HG02870 (cell line): ENCODE data around the gene OR4A16.

Experiments used
- ATAC-seq: cut with Tn5 transposase; IDR thresholded peaks from one replicate; pipeline ENCODE4 v1.9.1; 2021; ENCODE audit warnings: mild to moderate bottlenecking, moderate library complexity; ENCODE audit not compliant: unreplicated experiment

Gene OR4A16, protein sequence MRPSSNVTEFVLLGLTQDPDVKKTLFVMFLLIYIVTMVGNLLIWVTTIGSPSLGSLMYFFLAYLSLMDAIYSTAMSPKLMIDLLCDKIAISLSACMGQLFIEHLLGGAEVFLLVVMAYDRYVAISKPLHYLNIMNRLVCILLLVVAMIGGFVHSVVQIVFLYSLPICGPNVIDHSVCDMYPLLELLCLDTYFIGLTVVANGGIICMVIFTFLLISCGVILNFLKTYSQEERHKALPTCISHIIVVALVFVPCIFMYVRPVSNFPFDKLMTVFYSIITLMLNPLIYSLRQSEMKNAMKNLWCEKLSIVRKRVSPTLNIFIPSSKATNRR

DNA sequence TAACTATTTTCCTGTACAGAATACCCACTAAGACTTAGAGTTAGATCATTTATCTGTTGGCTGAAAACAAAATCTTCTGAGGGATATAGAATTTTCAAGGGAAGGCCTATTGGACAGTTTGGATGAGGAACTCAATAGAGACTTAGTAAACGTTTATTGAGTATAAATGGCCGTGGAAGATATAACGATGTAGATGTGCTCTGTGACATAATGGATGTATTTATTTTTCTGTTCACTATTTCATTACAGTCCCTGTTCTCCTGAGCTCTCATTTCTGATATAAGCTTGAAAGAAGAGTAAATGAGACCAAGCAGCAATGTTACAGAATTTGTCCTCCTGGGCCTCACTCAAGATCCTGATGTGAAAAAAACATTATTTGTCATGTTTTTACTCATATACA, at the start of gene OR4A16:
Gene OR4A16 (plus strand): TSS at position 301 of the 400 bp plus-strand sequence. CDS start 0 bp downstream, at position 301.
- no peak for ATAC-seq

DNA sequence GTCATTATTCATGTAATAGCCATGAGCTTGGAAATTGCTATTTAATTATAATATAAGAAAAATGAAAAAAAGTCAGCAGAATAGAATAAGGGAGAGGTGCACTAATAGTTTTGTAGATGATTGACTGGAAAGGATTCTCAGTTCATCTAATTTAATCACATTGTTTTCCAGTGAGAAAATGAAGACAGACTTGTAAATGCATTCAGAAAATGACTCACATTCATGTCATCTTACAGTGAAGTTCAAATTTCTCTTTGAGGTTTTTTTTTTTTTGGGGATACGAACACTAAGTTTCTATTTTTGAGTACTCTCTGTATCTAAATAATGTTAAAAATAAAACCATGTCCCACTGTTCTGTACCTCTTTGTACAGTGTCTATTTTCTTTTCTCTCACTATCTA, 18.5 kb upstream of the OR4A16 start:
- no peak for ATAC-seq

DNA sequence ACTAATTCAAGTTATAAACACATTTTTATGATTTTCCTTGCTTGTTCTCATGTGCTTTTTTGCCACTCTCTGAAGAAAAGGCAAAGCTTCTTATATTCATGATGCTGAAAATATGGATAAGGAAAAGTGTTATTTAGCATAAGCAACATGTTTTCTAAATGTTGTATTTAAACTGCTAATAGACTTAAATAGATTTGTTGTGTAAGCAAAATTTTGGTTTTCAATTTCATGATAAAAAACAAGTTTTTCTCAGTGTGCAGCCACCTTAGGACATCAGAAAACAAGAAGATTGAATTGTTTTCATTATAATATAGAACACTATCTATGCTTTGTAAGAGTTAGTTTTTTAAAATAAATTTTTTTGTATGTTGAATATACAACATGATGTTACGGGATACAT, 2.3 kb downstream of the OR4A16 start:
- ATAC-seq = no peak

DNA sequence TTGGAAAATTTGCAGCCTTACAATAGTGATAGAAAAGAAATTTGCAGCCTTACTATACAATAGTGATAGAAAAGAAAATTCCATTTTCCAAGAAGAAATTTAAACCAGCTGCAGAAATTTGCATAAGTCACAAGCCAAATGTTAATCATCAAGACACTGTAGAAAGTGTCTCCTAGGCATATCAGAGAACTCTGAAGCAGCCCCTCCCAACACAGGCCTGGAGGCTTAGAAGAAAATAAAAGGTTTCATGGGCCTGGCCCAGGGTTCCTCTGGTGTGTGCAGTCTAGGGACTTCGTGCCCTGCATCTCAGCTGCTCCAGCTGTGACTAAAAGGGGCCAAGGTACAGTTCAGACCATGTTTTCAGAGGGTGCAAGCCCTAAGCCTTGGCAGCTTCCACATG, 6.0 kb downstream of the OR4A16 start:
- no peak for ATAC-seq

DNA sequence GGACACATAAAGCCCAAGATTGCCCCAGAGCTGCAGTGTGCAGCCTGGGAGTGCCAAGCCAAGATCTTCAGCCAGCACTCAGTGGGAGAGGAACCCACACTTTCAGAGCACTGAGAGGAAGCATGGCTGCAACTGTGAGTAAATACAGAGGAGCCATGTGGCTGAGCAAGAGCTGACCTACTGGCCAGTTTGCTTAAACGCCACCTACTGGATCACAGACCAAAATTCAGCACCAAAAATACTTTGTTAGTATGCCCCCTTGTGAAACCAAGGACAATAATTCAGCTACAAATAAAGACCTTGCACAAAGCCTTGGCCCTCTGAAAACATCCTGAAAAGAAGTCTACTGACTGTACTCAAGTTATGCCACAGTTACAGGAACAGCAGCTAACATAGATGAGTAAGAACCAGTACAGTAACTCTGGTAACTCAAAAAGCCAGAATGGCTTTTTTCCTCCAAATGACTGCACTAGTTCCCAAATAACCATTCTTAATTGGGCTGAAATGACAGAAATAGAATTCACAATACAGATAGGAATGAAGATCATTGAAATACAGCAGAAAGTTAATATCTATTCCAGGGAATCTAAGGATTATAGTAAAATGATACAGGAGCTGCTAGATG, 14.7 kb downstream of the OR4A16 start:
- ATAC-seq = no peak

DNA sequence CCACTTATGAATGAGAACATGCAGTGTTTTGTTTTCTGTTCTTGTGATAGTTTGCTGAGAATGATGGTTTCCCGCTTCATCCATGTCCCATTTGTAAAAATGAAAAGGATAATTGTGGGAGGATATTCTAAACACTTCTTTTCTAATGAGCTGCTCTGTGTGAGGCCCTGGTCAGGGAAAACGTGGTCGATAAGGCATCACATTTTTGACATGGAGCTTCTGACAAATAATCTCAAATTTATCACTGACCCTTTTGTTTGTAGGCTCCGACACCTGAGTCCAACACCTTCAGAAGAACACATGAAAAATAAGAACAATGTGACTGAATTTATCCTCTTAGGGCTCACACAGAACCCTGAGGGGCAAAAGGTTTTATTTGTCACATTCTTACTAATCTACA, 24.7 kb downstream of the OR4A16 start, which contains the start of gene OR4A15:
Gene OR4A15 (plus strand): TSS at position 301 of the 400 bp plus-strand sequence. CDS start 0 bp downstream, at position 301.
- no peak for ATAC-seq
